CD4-positive, alpha-beta T cell (primary cell): ENCODE measurements around the gene FAM32A. TPM values are rescaled to one million over a fixed set of nuclear protein-coding genes. Genes with fewer than 3 reads are reported as not detected.

Experiments
- ATAC-seq: fragments of 200-7000 bp; cut with Tn5 transposase; one replicate; pipeline ENCODE4 v1.10.0; 2022; ENCODE audit warnings: mild to moderate bottlenecking; ENCODE audit not compliant: poor library complexity
- CTCF ChIA-PET: fragments of 350-600 bp; sonication (Branson Sonifier 250); formaldehyde crosslinking; loops from one replicate; lab custom pipeline; 2021; ENCODE audit warnings: antibody characterized with exemption, inconsistent platforms; lab: Charles Lee
- POLR2A ChIA-PET: fragments of 350-600 bp; sonication (Branson Sonifier 250); formaldehyde crosslinking; loops from one replicate; lab custom pipeline; 2021; ENCODE audit warnings: antibody characterized with exemption, inconsistent platforms; lab: Charles Lee
- DNase-seq, 14 experiments: peaks; one replicate each; pipeline ENCODE4 v3.0.0-alpha.2; 2013 to 2020; ENCODE audit warnings: mixed read lengths in 2 of 14
- H3K27ac ChIP-seq, 2 donors: one replicate each; pipeline versions ENCODE4 v1.5.1 to v1.7.0; 2013; ENCODE audit warnings: low read length in 2 of 2, low read depth in 1 of 2, mild to moderate bottlenecking in 1 of 2
- H3K27me3 ChIP-seq, 2 experiments: 1 replicate in 1 of 2; 2 replicates in 1 of 2; pipeline versions ENCODE4 v1.6.1 to v1.7.0; 2013; ENCODE audit warnings: low read length in 2 of 2, control low read depth in 1 of 2, mild to moderate bottlenecking in 1 of 2, moderate library complexity in 1 of 2; ENCODE audit not compliant: insufficient read depth in 2 of 2, control insufficient read depth in 1 of 2
- H3K36me3 ChIP-seq: one replicate; pipeline ENCODE4 v1.6.1; 2013; ENCODE audit warnings: low read length, control low read depth; ENCODE audit not compliant: insufficient read depth
- H3K4me1 ChIP-seq: one replicate; pipeline ENCODE4 v1.6.1; 2013; ENCODE audit warnings: low read length, control low read depth; ENCODE audit not compliant: insufficient read depth
- H3K4me3 ChIP-seq: one replicate; pipeline ENCODE4 v1.5.1; 2013; ENCODE audit warnings: mild to moderate bottlenecking, low read length, moderate library complexity
- H3K9me3 ChIP-seq, 2 experiments: 1 replicate in 1 of 2; 2 replicates in 1 of 2; pipeline versions ENCODE4 v1.6.1 to v1.7.0; 2013; ENCODE audit warnings: low read length in 2 of 2, mild to moderate bottlenecking in 2 of 2, control low read depth in 1 of 2, moderate library complexity in 1 of 2; ENCODE audit not compliant: control insufficient read depth in 1 of 2, insufficient read depth in 1 of 2
- H3K27ac Mint-ChIP-seq: one replicate; pipeline ENCODE4 v1.8.0; 2020; ENCODE audit warnings: mixed read lengths
- H3K27me3 Mint-ChIP-seq: one replicate; pipeline ENCODE4 v1.8.0; 2021; ENCODE audit warnings: mixed read lengths
- H3K36me3 Mint-ChIP-seq: one replicate; pipeline ENCODE4 v1.8.0; 2021; ENCODE audit warnings: low read depth, mixed read lengths
- H3K4me1 Mint-ChIP-seq: one replicate; pipeline ENCODE4 v1.8.0; 2021; ENCODE audit warnings: low read depth, mixed read lengths
- H3K4me3 Mint-ChIP-seq: one replicate; pipeline ENCODE4 v1.8.0; 2020; ENCODE audit warnings: mild to moderate bottlenecking, mixed read lengths
- H3K9me3 Mint-ChIP-seq: one replicate; pipeline ENCODE4 v1.8.0; 2020; ENCODE audit warnings: mixed read lengths
- intact Hi-C, 2 experiments: fragments of 100-400 bp; cut with DNase I in 1 of 2; cut with micrococcal nuclease in 1 of 2; formaldehyde crosslinking; loops; one replicate each; pipeline versions ENCODE4 v1.15.1 to v1.9.0; 2023 to 2025; cut with DNase I, micrococcal nuclease
- total RNA-seq, 174 experiments: library from RNA in 2 of 174; stranded (reverse) in 2 of 174; gene quantifications; one replicate each; pipeline ENCODE4 v1.2.3 and lab custom pipeline; 2021 to 2026
- TF ChIP-seq, protein P1 (sequence below): fragments of 200-600 bp; IDR thresholded peaks from one replicate; pipeline ENCODE4 v1.8.0; 2022; ENCODE audit warnings: antibody characterized with exemption, mild to moderate bottlenecking

FAM32A gene
- total RNA-seq, 2 experiments from 2014 or later: 44.5 to 50.3 TPM

- intact Hi-C loops: no loop called here
- H3K36me3 Mint-ChIP-seq: peaks cover 77% of the 10 kb centered on the region
- Histone ChIP-seq H3K4me3 (no peak overlapping the region), H3K36me3 (peaks cover 97% of the 10 kb centered on the region), H3K4me1 (peaks cover 3% of the 10 kb centered on the region), H3K27me3 (no peaks in the 10 kb centered on the region), H3K27ac (no peak overlapping the region), H3K9me3 (peaks cover 27 to 30% of the 10 kb centered on the region in 2 experiments)
- H3K4me3 Mint-ChIP-seq: no peak overlapping the region
- H3K9me3 Mint-ChIP-seq: peaks cover 4% of the 10 kb centered on the region
- ATAC-seq (no peak), DNase-seq (peak in 2 of 14 experiments; percentile 11 to 24)
- H3K27ac Mint-ChIP-seq: no peak overlapping the region
- TF ChIP-seq, protein P1, sequence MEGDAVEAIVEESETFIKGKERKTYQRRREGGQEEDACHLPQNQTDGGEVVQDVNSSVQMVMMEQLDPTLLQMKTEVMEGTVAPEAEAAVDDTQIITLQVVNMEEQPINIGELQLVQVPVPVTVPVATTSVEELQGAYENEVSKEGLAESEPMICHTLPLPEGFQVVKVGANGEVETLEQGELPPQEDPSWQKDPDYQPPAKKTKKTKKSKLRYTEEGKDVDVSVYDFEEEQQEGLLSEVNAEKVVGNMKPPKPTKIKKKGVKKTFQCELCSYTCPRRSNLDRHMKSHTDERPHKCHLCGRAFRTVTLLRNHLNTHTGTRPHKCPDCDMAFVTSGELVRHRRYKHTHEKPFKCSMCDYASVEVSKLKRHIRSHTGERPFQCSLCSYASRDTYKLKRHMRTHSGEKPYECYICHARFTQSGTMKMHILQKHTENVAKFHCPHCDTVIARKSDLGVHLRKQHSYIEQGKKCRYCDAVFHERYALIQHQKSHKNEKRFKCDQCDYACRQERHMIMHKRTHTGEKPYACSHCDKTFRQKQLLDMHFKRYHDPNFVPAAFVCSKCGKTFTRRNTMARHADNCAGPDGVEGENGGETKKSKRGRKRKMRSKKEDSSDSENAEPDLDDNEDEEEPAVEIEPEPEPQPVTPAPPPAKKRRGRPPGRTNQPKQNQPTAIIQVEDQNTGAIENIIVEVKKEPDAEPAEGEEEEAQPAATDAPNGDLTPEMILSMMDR: no peak
- CTCF ChIA-PET: no interaction called here
- no peaks in the 10 kb centered on the region for H3K27me3 Mint-ChIP-seq
- POLR2A ChIA-PET: no interaction called here
- H3K4me1 Mint-ChIP-seq: no peaks in the 10 kb centered on the region
Observed at GRCh38 chr19:16224293-16225045, 39.3 kb downstream of the FAM32A start.

DNA sequence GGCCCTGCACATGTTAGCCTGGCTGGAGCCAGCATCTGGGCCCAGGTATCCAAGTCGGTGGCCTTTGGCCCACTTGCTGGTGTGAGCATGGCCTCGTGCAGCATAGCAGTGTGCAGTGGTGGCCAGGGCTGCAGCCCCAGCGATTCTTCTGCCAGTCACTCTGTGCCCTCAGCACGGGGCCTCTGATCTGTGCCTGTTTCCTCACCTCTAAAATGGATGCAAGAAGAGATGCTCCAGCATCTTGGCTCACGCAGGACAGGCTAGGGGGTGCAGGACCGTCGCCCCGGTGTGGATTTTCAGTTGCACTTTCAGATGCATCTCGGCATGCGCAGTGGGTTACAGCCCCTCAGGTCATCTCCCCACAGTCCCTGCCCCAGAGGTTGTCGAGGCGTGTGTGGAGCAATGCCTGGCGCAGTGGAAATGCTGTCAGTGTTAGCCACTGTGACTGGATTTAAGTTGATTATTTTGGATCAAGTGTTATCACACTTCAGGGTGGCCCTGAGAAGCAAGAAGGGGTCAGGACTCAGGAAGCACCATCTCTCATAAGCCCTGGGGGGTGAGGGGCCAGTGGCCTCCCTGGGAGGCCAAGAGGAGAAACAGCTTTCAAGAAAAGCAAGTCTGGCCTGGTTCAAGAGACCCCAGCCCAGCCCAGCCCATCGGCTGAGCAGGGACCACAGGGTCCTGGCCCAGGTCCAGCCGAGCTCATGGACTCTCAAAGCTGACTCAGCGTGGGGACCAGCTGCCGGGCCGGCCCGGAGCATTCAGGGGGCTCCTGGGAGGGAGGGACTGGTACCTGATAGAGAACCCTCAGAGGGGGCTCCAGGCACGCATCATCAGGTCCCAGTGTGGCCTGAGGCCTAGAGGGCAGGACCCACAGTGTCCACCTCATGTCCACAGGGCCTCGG, 40.3 kb downstream of the FAM32A start:
- Mint-ChIP-seq H3K4me1 (no peaks in the 10 kb centered on the region), H3K36me3 (peaks cover 77% of the 10 kb centered on the region), H3K27ac (no peak overlapping the region), H3K9me3 (peaks cover 4% of the 10 kb centered on the region), H3K27me3 (no peaks in the 10 kb centered on the region), H3K4me3 (no peak overlapping the region)
- ATAC-seq: no peak
- H3K27ac ChIP-seq: no peak overlapping the region
- peaks cover 3% of the 10 kb centered on the region for H3K4me1 ChIP-seq
- peaks cover 21% of the 10 kb centered on the region in 2 experiments for H3K9me3 ChIP-seq
- TF ChIP-seq, protein P1: no peak
- peak in 2 of 14 experiments; percentile 11 to 16 for DNase-seq
- ChIA-PET CTCF (no interaction called here), POLR2A (no interaction called here)
- H3K4me3 ChIP-seq: no peak overlapping the region
- H3K36me3 ChIP-seq: peaks cover 94% of the 10 kb centered on the region
- no peaks in the 10 kb centered on the region for H3K27me3 ChIP-seq
- intact Hi-C loops: no loop called here

- H3K4me3 Mint-ChIP-seq: no peak overlapping the region
- H3K9me3 Mint-ChIP-seq: no peaks in the 10 kb centered on the region
- ChIA-PET CTCF (no interaction called here), POLR2A (no interaction called here)
- intact Hi-C loops: no loop called here
- ATAC-seq (no peak), DNase-seq (peak in 1 of 14 experiments; percentile 19)
- Histone ChIP-seq H3K9me3 (peaks cover 14% of the 10 kb centered on the region in 2 experiments), H3K27me3 (no peaks in the 10 kb centered on the region), H3K27ac (no peak overlapping the region), H3K4me1 (peaks cover 3% of the 10 kb centered on the region), H3K4me3 (no peak overlapping the region), H3K36me3 (peaks cover 88% of the 10 kb centered on the region)
- H3K4me1 Mint-ChIP-seq: no peaks in the 10 kb centered on the region
- TF ChIP-seq, protein P1: no peak
- H3K27ac Mint-ChIP-seq: no peak overlapping the region
- no peaks in the 10 kb centered on the region for H3K27me3 Mint-ChIP-seq
- peaks cover 74% of the 10 kb centered on the region for H3K36me3 Mint-ChIP-seq
Observed at GRCh38 chr19:16226184-16226591, 41.0 kb downstream of the FAM32A start.
